Hepatic stellate cell (primary cell): Measurements from ENCODE around the gene IPMK.
"Not testable (repeated sequence)": the region's sequence is repeated elsewhere in the genome, so short reads cannot be mapped to it uniquely, and the experiment has no call there.

Source experiments
- DNase-seq: peaks from one replicate; pipeline ENCODE4 v3.0.0; 2011; ENCODE audit warnings: low spot score

Gene IPMK

DNA sequence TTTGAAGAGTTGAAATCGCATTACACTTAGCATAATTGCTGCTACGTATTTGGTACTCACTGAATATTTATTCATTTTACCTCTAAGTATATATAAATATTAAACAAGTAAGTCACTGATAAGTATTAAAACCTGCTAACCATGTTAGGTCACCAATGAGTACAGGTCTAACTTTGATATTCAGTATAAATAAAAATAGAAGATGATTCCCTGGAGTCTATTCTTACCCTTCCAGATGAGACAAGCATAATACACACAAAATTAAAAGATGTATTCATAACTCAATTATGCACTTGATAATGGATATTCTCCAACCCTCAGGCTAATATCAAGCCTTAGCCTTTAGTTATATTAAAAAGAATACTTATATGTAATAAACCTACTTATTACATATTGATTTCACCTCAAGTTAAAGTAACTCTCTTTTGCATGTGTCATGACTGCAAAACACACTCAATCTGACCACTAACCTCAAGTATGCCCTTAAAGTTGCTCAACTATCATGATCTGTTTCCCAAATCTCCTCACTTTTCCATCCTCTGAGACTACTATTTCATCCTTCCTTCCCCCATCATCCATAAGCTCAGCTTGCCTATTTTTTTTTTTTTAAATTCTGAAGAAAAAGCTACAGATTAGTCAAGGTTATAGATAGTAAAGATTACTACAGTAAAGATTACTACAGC, 46.8 kb downstream of the IPMK start:
- peak; percentile 21 for DNase-seq

DNA sequence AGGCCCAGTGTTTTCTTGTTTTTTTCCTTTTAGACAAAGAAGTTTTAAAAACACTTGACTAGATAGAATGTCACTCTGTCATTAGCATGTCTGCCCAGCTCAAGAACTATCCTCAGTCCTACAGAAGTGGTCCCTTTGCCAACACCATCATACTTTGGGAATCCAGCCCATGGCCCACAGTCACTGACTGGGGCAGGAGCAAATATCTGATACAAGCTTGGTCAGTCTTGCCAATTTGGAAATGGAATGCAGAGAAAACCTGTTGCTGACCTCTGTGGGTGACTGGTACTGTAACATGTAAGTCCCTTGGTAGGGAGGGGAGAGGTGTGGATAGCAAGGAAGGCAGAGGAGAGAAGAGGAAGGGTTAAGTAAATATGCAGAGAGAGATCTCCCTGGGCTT, 47.8 kb downstream of the IPMK start:
- DNase-seq = no peak

DNA sequence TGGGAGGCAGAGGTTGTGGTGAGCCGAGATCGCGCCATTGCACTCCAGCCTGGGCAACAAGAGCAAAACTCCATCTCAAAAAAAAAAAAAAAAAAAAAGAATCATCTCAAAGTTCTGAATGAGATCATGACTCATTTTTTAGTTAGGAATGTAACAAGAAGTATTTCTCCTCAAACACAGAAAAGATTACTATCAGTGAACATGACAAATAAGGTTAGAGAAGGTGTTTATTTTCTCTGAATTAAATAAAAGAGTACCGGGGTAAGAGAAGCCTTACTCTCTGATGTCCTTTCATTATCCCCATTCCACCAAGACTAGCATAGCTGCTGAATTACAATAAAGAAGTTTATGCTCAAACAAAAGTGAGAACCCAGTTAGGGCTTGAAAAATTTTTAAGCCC, 50.1 kb downstream of the IPMK start:
- DNase-seq = peak; percentile 10

DNA sequence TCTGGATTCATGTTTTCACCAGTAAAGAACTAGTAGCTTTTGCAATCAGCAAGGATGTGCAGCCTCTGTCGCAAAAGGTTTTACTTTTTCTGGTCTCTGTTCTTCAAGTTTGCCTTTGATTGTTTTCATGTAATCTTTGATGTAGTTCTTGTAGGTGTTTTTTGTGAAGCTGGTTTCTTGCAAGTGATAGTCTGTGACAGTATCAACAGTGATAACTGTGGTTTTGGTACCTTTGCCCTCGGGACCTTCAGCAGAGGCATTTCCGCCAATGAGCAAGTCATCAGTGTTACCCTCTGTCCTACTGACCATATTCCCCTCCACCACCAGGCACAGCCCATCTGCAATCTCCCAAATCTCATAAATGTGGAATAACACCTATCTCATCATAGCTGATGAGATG, 55.1 kb downstream of the IPMK start:
- no peak for DNase-seq

DNA sequence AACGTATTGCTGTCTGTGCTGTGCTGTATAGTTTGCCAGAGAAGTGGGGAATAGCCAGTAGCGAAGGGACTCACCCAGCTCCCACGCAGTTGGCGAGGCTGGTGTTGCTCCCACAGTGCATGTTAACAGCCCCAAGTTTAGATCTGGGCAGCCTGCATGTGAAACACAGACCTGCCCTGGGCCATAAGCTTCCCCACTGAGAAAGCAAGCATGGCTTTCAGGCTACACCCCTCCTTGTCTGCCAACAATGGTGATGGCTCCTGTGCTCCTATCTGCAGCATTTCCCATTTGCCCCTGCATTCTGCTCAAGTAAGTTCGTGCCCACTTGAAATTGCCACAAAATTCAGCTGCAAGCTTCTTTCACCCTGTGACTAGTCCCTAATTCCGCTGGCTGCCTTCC, 57.5 kb downstream of the IPMK start:
- DNase-seq = no peak

DNA sequence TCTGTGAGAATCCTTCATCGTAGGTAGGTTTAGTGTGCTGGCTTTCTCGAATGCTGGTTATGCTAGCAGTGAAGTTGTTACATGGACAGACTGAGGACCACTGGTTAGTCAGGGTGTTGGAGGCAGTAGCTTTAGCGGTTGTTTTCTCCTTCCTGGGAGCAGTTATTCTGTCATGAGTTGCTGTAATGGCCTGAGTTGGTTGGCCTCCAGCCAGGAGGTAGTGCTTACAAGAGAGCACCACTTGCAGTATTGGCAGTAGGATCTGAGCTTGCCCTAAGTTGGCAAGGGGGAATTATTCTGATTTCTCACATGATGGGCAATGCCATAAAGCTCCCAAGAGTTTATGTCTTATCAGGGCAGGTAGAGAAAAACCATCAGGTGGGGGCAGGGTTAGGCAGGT, 58.0 kb downstream of the IPMK start:
- no peak for DNase-seq

DNA sequence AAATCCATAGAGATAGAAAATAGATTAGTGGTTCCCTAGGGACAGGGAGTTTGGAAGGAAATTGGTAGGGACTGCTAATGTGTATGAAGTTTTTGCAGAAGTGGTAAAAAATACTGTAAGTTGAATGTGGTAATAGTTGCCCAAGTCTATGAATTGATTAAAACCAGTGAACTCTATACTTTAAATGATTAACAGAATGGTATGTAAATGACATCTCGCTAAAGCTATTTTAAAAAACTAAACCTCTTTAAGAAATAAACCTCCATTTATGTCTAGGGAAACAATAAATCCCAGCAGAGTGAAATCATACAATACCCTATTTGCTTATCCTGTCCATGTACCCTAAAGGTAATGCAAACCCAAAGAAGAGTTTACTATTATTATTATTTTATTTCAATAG, 61.4 kb downstream of the IPMK start:
- DNase-seq = no peak

DNA sequence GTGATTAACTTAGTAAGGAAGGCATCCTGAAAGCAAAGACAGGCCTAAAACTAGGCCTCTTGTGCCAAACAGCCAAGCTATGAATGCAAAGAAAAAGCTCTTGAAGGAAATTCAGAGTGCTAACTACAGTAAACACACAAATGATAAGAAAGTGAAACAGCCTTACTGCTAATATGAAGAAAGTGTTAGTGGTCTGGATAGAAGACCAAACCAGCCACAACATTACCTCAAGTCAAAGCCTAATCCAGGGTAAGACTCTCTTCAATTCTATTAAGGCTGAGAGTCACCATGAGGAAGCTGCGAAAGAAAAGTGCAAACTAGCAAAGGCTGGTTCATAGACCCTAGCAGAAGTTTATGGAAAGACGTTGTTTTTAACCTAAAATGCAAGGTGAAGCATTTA, 66.0 kb downstream of the IPMK start:
- DNase-seq = no peak

DNA sequence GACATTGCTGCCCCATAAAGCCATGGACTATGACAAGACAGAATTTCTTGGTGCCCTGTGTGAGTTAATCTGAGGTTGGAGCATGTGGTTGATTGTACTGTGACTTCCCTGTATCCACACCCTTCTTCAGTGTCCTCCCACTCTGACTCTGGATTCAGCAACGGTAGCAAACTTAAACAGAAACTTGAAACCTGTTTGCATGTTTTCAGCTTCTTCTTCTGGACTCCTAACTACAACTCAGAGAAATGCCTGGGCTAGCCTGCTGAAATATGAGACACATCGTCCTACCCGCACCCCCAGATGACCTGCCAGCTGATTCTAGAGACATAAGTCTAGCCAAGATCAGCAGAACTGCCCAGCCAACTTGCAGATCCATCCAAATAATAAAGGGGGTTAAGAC, 78.4 kb downstream of the IPMK start:
- DNase-seq = no peak

DNA sequence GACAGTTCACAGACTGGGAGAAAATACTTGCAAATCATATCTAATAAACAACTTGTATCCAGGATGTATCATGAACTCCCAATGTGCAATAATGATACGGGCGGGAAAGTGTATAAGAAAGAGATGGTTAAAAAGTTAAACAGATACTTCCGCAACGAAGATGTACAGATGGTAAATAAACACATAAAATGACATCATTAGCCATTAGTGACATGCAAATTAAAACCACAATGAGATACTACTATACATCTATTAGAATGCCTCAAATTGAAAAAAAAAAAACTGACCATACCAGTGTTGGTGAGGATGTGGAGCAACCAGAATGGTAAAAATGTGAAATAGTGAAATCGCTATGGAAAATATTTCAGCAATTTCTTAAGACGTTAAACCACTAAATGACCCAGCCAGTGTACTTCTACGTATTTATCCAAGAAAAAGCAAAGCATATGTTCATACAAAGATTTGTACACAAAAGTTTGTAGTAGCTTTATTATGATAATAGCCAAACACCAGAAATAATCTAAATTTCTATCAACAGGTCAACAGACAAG, 83.5 kb downstream of the IPMK start:
- no peak for DNase-seq

DNA sequence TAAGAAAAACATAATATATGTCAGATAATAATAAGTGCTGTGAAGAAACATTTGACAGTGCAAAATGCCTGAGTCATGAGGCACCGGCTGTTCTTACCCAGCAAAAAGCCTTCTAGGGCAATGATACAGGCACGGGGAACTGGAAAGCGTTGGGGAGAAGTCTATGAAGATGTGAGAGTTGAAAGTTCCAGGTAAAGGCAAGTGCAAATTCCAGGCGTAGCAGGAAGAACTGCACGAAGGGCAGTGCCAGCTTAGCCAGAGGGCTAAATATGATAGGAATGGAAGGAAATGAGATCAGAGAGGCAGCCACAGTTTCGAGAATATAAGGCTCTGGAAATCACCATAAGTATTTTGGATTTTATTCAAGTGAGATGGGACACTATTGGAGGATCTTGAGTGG, 87.0 kb downstream of the IPMK start:
- DNase-seq = no peak

DNA sequence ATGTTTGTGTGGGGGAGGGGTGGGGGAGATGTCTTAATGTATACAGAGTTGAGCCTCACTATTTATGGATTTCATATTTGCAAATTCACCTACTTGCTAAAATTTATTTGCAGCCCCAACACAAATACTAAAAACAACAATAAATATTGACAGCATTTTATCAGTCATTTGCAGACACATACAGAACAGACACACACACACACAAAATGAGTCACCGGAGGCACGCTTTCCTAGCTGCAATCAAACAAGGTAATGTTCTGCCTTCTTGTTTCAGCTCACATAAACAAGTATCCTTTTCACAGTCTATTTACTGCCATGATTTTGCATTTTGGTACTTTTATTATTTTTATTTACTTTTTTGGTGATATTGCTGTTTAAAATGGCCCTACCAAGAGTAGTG, 88.5 kb downstream of the IPMK start:
- no peak for DNase-seq

DNA sequence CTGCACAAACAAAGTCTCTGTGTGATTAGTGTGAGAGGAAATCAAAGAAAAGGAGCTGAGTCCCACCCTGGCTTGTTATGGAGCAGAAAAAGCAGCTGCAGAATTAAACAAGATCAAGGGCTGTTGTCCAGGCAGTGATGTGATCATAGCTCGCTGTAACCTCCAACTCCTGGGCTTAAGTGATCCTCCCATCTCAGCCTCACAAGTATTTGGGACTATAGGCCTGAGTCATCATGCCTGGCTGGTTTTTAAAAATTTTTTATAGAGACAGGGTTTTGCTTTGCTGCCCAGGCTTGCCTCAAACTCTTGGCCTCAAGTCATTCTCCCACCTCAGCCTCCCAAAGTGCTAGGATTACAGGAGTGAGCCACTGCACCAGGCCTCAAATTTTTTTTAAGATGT, 88.9 kb downstream of the IPMK start:
- no peak for DNase-seq

DNA sequence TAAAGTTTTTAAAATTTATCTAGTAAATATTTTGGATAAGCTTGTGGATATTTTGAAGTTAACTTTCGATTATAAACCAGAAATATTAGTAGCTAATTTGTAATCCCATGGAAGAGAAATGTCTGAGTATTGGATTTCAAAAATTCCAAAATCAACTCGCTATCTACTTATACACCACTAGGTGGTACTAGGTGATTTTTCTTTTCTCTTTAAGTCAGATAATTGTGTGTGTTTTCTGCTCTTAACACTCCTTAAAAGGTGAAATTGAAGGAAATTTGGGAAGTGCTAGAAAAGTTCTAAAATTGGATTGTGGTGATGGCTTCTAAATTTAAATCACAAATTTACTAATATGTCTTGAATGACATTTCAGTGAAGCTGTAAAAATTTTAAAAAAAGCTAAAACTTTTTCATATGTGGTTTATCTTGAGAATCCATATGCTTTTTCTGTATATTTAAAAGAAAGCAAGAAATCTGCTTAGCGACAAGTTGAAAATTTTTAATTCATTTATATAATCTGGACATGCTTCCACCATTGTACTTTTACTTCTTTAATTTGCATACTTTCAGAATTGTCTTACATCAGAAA, 90.2 kb downstream of the IPMK start:
- no peak for DNase-seq

DNA sequence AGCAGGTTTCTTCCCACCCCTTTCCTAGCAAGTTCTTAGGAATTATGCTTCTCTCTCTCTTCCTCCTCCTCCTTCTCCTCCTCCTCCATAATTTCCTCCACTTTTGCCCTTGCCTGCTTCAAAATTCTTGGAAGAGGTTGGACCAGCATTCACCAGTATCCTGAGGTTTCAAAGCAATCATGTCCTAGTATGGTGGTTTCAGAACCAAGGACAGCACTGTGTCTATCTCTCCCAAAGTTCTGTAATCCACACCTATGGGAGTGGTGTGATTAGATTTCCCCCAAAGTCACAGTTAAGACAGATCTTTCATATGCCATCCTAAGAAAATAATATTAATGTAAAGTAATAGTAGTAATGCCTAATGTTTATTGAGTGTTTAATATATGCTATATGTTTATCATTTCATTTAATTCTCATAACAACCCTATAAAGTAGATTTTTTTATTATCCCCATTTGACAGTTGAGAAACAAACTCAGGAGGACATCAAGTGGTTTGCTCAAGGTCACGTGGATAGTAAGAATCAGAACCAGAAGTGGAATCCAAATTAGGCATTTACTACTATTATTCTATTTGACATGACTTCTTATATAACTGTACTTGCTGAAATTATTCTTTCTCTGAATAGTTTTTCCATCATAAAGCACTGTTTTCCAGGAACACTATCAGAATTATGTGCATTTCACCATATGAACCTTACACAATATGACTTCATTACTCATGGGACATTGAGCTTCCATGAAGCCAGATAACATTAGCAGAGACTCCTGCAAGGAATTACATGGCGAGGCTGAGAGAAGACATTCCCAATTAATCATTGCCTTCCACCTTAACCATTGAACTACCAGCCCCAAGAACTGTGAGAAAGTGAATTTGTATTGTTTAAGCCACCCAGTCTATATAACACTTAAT, 91.4 kb downstream of the IPMK start:
- DNase-seq = no peak

DNA sequence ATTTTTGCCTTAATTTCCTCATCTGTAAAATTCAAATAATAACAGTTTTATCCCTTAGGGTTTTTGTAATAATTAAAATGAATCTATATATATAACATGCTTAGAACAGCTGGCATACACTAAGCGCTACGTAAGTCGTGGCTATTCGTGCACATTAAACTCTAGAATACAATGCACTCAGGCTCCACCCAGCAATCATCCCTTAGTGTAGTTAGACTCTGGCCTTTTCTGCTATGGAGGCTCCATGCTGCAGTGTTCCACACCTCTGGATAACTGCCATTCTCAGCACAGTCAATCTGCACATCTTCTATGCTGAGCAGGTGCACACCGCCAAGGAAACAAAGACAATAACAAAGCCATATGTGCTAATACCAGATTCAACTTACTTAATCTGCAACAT, 92.9 kb downstream of the IPMK start:
- no peak for DNase-seq

DNA sequence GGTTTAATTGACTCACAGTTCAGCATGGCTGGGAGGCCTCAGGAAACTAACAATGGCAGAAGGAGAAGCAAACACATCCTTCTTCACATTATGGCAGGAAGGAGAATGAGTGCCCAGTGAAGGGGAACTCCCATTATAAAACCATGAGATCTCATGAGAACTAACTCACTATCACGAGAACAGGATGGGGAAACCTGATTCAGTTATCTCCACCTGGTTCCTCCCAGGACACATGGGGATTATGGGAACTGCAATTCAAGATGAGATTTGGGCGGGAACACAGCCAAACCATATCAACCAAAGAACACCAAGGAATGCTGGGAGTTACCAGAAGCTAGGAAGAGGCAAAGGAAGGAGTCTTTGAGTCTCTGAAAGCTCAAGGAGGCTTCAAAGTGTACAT, 94.3 kb downstream of the IPMK start:
- no peak for DNase-seq

DNA sequence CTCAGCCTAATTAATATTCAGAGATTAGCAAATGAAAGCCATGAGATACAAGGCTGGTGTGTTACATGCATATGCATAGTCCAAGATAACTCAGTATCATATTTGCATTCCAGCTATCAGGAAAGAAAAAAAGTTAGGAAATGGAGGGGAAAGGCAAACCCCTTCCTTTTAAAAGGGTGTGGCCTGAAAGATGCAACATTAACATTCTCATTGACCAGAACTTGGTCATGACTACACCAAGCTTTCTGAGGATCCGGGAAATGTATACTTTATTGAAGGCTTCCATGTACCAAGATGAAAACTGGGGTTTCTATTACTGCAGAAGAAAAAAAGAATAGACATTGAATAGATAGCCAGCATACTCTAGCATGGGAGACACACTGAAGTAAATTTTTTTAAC, 96.5 kb downstream of the IPMK start:
- no peak for DNase-seq

DNA sequence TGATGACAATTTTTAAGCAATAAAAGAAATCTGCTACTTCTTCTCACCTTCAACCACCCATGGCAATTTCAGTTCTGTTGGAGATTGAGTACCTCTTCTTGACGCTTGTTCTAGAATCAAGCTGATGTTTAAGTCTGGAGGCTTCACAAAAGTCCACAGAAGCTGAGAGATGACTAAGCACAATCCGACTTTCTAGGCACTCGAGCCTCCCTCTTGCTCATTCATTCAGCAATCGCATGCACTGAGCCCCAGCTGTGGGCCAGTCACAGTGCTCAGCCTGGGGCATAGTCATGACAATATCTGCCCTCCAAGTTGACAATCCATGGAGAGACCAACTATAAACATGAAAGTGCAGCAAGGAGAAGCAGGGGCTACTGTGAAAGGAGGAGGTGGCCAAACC, 103.2 kb downstream of the IPMK start:
- DNase-seq = no peak

DNA sequence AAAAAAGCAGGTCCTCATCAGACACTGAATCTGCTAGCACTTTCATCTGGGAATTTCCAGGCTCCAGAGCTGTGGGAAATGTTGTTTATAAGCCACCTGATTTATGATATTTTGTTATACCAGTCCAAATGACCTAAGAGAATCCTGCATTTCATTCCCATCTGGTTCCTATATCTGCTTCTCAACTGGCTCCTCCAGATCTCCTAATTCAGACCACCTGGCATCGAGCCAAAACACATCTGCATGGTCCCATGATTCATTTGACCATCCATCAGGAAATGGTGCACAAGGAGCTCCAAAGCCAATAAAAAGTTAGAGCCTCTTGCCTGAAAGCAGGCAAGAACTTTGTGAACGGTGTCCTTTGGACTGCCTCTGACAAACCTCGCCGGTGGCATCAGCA, 108.9 kb downstream of the IPMK start:
- no peak for DNase-seq

DNA sequence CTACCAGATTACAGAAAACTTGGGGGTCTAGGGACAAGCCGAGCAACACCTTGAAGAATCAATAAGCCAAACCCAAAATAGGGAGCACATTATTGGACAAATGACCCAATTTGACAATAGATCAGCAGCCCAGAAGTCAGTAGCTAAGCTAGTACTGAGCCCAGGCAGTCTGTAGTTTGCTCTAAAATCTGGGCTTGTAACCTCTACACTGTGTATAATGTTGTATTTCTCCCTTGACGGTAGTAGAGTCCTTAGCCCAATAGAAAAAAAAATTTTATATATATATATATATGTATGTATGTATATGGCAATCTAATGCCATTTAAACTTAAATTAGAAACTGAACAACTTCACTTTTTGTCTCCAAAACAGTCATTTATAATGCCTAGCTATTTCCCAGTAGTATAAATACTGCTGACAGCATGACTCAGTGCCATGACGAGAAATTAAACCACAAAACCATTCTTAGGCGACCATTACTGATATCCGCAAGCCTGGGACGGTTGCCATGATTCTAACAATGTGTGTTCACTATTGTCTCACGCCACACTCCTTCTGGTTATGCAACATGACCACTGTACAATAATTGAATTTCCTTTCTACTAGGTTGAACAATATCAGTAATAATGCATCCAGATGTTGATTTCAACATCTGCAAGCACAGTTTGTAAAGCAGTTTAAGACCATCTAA, 110.5 kb downstream of the IPMK start:
- DNase-seq = peak; percentile 29

DNA sequence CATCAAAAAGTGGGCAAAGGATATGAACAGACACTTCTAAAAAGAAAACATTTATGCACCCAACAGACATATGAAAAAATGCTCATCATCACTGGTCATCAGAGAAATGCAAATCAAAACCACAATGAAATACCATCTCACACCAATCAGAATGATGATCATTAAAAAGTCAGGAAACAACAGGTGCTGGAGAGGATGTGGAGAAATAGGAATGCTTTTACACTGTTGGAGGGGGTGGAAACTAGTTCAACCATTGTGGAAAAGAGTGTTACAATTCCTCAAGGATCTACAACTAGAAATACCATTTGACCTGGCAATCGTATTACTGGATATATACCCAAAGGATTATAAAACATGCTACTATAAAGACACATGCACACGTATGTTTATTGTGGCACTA, 111.8 kb downstream of the IPMK start:
- DNase-seq = not testable (repeated sequence)
